Measurements from ENCODE around the gene TEPSIN.

DNA sequence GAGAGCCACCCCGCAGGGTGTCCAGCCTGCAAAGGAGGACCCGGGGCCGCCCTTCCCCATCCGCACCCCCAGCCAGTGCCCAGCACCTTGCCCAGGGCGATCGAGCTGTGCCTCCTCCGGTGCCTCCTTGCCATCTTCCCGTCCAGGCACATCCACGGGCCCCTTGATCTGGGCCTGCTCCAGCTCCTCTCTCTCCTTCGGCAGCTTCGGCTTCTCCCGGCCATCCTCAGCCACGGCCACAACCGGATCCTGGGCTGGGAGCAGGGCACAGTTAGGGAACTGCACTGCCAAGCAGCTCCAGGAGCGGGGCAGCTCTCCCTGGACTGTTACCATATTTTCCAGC, 14.1 kb upstream of the TEPSIN start:
- TF ChIP-seq, protein P1, sequence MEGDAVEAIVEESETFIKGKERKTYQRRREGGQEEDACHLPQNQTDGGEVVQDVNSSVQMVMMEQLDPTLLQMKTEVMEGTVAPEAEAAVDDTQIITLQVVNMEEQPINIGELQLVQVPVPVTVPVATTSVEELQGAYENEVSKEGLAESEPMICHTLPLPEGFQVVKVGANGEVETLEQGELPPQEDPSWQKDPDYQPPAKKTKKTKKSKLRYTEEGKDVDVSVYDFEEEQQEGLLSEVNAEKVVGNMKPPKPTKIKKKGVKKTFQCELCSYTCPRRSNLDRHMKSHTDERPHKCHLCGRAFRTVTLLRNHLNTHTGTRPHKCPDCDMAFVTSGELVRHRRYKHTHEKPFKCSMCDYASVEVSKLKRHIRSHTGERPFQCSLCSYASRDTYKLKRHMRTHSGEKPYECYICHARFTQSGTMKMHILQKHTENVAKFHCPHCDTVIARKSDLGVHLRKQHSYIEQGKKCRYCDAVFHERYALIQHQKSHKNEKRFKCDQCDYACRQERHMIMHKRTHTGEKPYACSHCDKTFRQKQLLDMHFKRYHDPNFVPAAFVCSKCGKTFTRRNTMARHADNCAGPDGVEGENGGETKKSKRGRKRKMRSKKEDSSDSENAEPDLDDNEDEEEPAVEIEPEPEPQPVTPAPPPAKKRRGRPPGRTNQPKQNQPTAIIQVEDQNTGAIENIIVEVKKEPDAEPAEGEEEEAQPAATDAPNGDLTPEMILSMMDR (IDR thresholded peaks at IDR 0.05; ENCODE audit: poor library complexity, severe bottlenecking) = no peak
- no peak for TF ChIP-seq EZH2 (IDR thresholded peaks at IDR 0.05; ENCODE audit: borderline replicate concordance, insufficient read depth, low read length, poor library complexity, severe bottlenecking)
- TF ChIP-seq EP300 (conservative IDR thresholded peaks at IDR 0.05; ENCODE audit: poor library complexity, severe bottlenecking) = no peak
- TF ChIP-seq SMC3 (conservative IDR thresholded peaks at IDR 0.05; ENCODE audit: poor library complexity) = no peak
- TF ChIP-seq POLR2AphosphoS5 (IDR thresholded peaks at IDR 0.05) = no peak
- no peak for TF ChIP-seq RAD21 (conservative IDR thresholded peaks at IDR 0.05)
